ENCODE results near the gene IL10RB. TPM values are rescaled to one million over a fixed set of nuclear protein-coding genes. Genes with fewer than 3 reads are reported as not detected.
A peak's percentile ranks its signal among the peaks of the same experiment; 100 is the strongest.

Gene IL10RB
- total RNA-seq, 3 donors from 2014 or later (not counting 1 experiment from before 2014, with no cell fraction given): 18.4 to 27.8 (median 27.3) TPM

GRCh38 chr21:33259428-33259827 lies 6.7 kb upstream of the IL10RB start:
- Mint-ChIP-seq H3K36me3 (peaks cover 12% of the 10 kb centered on the region), H3K27me3 (ENCODE audit: low read depth in 2 of 2) (no peaks in the 10 kb centered on the region), H3K9me3 (no peaks in the 10 kb centered on the region), H3K4me3 (peak overlapping the region; percentile 17), H3K27ac (peak overlapping the region; percentile 9 to 53), H3K4me1 (peaks cover 60 to 62% of the 10 kb centered on the region in 2 donors)
- no CpG with 5 or more reads among the region's 2 CpGs for WGBS (ENCODE audit: insufficient coverage)
- no peak overlapping the region for H3K4me3 ChIP-seq (ENCODE audit: low read length)
- peak overlapping the region; percentile 27 for H3K27ac ChIP-seq (ENCODE audit: low read length)
- peaks cover 66% of the 10 kb centered on the region for H3K36me3 ChIP-seq (ENCODE audit: control insufficient read depth, insufficient read depth, low read length)
- intact Hi-C loops (cut with micrococcal nuclease): no loop called here
- no peaks in the 10 kb centered on the region for H3K27me3 ChIP-seq (ENCODE audit: control insufficient read depth, insufficient read depth, low read length)
- no peak for TF ChIP-seq CTCF (IDR thresholded peaks at IDR 0.05)
- no peak for ATAC-seq
- H3K9me3 ChIP-seq (ENCODE audit: control insufficient read depth, insufficient read depth, low read length): no peaks in the 10 kb centered on the region
- DNase-seq: no peak
- H3K4me1 ChIP-seq (ENCODE audit: control insufficient read depth, insufficient read depth, low read length): peaks cover 43% of the 10 kb centered on the region

GRCh38 chr21:33259995-33260394 lies 6.2 kb upstream of the IL10RB start:
- peak; percentile 15 to 34 for DNase-seq
- H3K4me3 ChIP-seq (ENCODE audit: low read length): no peak overlapping the region
- WGBS (ENCODE audit: insufficient coverage): 21% methylated on average over 6 of the region's 7 CpGs
- no peaks in the 10 kb centered on the region for H3K9me3 Mint-ChIP-seq
- H3K27ac ChIP-seq (ENCODE audit: low read length): peak overlapping the region; percentile 21
- H3K27me3 Mint-ChIP-seq (ENCODE audit: low read depth in 2 of 2): no peaks in the 10 kb centered on the region
- peak; percentile 39 to 57 (median 42) for ATAC-seq
- H3K36me3 Mint-ChIP-seq: peaks cover 12% of the 10 kb centered on the region
- H3K27me3 ChIP-seq (ENCODE audit: control insufficient read depth, insufficient read depth, low read length): no peaks in the 10 kb centered on the region
- TF ChIP-seq CTCF (IDR thresholded peaks at IDR 0.05): no peak
- H3K4me1 Mint-ChIP-seq: peaks cover 57 to 60% of the 10 kb centered on the region in 2 donors
- H3K4me1 ChIP-seq (ENCODE audit: control insufficient read depth, insufficient read depth, low read length): peaks cover 43% of the 10 kb centered on the region
- intact Hi-C loops (cut with micrococcal nuclease): loop anchor here (2.0 to 10.0 kb wide), 2 partner anchors 21 to 55 kb away; no protein-coding TSS in a partner anchor
- H3K36me3 ChIP-seq (ENCODE audit: control insufficient read depth, insufficient read depth, low read length): peaks cover 65% of the 10 kb centered on the region
- peak overlapping the region; percentile 58 for H3K4me3 Mint-ChIP-seq
- no peaks in the 10 kb centered on the region for H3K9me3 ChIP-seq (ENCODE audit: control insufficient read depth, insufficient read depth, low read length)
- H3K27ac Mint-ChIP-seq: peak overlapping the region; percentile 9 to 53

- H3K27ac ChIP-seq (ENCODE audit: low read length): peak overlapping the region; percentile 56
- H3K4me1 ChIP-seq (ENCODE audit: control insufficient read depth, insufficient read depth, low read length): peaks cover 51% of the 10 kb centered on the region
- Mint-ChIP-seq H3K27ac (peak overlapping the region; percentile 64 to 78), H3K27me3 (ENCODE audit: low read depth in 2 of 2) (no peaks in the 10 kb centered on the region), H3K9me3 (no peaks in the 10 kb centered on the region), H3K36me3 (peaks cover 5% of the 10 kb centered on the region), H3K4me3 (peak overlapping the region; percentile 62), H3K4me1 (peaks cover 61 to 62% of the 10 kb centered on the region in 2 donors)
- no peak overlapping the region for H3K4me3 ChIP-seq (ENCODE audit: low read length)
- TF ChIP-seq CTCF (IDR thresholded peaks at IDR 0.05): no peak
- intact Hi-C loops (cut with micrococcal nuclease): loop anchor here (2.0 to 10.0 kb wide), 2 partner anchors 23 to 53 kb away; no protein-coding TSS in a partner anchor
- H3K9me3 ChIP-seq (ENCODE audit: control insufficient read depth, insufficient read depth, low read length): no peaks in the 10 kb centered on the region
- WGBS (ENCODE audit: insufficient coverage): 31% methylated on average over 1 of the region's 3 CpGs
- ATAC-seq (peak in 2 of 3 donors; percentile 12 to 37), DNase-seq (peak; percentile 23 to 42)
- H3K27me3 ChIP-seq (ENCODE audit: control insufficient read depth, insufficient read depth, low read length): no peaks in the 10 kb centered on the region
- H3K36me3 ChIP-seq (ENCODE audit: control insufficient read depth, insufficient read depth, low read length): peaks cover 50% of the 10 kb centered on the region
Measured at GRCh38 chr21:33261635-33262034, 4.5 kb upstream of the IL10RB start.

- Mint-ChIP-seq H3K36me3 (no peaks in the 10 kb centered on the region), H3K4me1 (peaks cover 62 to 65% of the 10 kb centered on the region in 2 donors), H3K4me3 (peak overlapping the region; percentile 49), H3K9me3 (no peaks in the 10 kb centered on the region), H3K27me3 (ENCODE audit: low read depth in 2 of 2) (no peaks in the 10 kb centered on the region), H3K27ac (peak overlapping the region in 1 of 2 donors; percentile 64)
- no peak for ATAC-seq
- Histone ChIP-seq H3K4me3 (ENCODE audit: low read length) (no peak overlapping the region), H3K36me3 (ENCODE audit: control insufficient read depth, insufficient read depth, low read length) (peaks cover 37% of the 10 kb centered on the region), H3K27me3 (ENCODE audit: control insufficient read depth, insufficient read depth, low read length) (no peaks in the 10 kb centered on the region), H3K4me1 (ENCODE audit: control insufficient read depth, insufficient read depth, low read length) (peaks cover 59% of the 10 kb centered on the region), H3K27ac (ENCODE audit: low read length) (no peak overlapping the region), H3K9me3 (ENCODE audit: control insufficient read depth, insufficient read depth, low read length) (no peaks in the 10 kb centered on the region)
- TF ChIP-seq CTCF (IDR thresholded peaks at IDR 0.05): no peak
- intact Hi-C loops (cut with micrococcal nuclease): loop anchor here (10.0 kb wide), 1 partner anchor 52 kb away; no protein-coding TSS in a partner anchor
- 95% methylated on average over 11 of the region's 11 CpGs for WGBS (ENCODE audit: insufficient coverage)
- DNase-seq: peak in 1 of 2 donors; percentile 4
Measured at GRCh38 chr21:33262921-33263320, 3.2 kb upstream of the IL10RB start.

Measured in natural killer cell (primary cell).